ENCODE data around the gene DTNBP1.

The DTNBP1 gene, protein sequence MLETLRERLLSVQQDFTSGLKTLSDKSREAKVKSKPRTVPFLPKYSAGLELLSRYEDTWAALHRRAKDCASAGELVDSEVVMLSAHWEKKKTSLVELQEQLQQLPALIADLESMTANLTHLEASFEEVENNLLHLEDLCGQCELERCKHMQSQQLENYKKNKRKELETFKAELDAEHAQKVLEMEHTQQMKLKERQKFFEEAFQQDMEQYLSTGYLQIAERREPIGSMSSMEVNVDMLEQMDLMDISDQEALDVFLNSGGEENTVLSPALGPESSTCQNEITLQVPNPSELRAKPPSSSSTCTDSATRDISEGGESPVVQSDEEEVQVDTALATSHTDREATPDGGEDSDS

GRCh38 chr6:15662326-15663129, at the start of gene DTNBP1:
DTNBP1 (minus strand) TSS chr6:15663028; CDS start chr6:15662869, 159 bp downstream.
- DNase-seq (ENCODE audit: low read depth): peak; percentile 79

DNA sequence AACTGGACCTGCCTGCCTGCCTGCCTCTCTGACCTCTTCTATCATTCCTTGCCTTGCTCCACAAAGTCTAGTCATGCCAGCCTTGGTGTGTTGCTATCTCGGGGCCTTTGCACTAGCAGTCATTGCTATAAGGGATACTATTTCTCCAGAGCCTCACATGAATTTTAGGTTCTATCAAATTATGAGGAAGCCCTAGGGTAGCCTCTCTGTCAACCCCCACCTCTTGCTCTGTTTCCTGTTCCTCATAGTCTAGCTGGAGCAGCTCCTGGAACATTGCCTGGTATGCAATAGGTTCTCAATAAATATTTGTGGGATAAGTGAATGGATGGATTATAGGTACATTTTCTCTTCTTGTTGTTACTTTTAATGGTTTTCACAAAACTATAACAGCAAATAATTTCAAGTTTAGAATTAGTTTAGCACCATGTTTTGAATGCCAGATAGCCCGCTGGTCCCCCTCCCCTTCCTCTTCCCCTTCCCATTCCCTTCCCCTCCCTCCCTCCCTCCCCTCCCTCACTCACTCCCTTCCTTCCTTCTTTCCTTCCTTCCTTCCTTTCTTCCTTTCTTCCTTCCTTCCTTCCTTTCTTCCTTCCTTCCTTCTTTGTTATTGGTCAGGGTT, 46.9 kb upstream of the DTNBP1 start:
- DNase-seq (ENCODE audit: low read depth): no peak

- DNase-seq (ENCODE audit: low read depth): no peak
Measured at GRCh38 chr6:15708231-15708630, 45.4 kb upstream of the DTNBP1 start.

DNA sequence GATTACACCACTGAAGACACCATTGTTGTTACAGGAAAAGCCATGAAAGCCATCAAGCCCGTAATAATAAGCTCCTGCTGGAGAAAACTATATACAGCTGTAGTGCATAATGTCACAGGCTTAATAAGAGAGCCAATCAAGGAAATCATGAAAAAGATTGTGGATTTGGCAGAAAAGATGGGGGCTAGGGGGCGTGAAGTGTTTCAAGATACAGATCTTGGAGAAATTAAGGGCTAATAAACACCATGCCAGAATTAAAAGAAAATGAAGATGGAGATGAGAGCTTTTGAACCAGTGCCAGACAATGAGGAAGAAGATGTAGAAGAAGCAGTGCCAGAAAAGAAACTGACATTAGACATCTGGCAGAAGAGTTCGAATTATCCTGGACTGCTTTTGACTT, 43.2 kb upstream of the DTNBP1 start:
- no peak for DNase-seq (ENCODE audit: low read depth)

GRCh38 chr6:15698471-15698870, 35.6 kb upstream of the DTNBP1 start:
- DNase-seq (ENCODE audit: low read depth): no peak

GRCh38 chr6:15697895-15698294, 35.1 kb upstream of the DTNBP1 start:
- DNase-seq (ENCODE audit: low read depth): no peak

DNA sequence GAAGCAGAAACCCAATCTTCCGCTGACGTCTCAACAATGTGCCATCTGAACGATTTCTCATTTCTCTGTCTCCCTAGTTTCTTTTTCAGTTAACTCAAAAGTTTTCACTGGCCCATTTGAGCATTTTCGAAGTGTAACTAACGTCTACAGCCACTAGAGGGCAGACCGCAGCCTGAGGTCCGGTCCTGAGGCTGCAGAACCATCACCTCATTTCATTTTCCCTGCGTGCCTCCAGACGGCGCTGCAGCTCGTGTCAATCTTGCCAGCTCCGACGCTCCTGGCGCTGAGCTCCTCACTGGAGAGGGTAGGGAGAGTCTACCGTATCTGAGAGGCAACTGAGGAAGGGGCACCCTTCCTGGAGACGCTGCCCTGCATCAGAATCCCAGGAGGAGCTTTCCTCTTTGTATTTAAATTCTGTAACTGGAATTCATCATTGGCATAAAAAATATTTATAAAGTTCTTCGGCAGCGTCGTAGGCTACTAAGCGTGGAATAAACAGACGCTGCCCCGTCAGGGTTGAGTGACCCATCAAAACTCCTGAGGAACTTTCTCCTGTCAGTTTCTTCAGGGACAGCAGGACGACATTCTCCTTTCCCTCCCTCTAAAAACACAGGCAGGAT, 28.5 kb upstream of the DTNBP1 start:
- peak; percentile 63 for DNase-seq (ENCODE audit: low read depth)

GRCh38 chr6:15690510-15690909, 27.7 kb upstream of the DTNBP1 start:
- DNase-seq (ENCODE audit: low read depth): no peak

- DNase-seq (ENCODE audit: low read depth): no peak
Measured at GRCh38 chr6:15689586-15690482, 27.0 kb upstream of the DTNBP1 start.

DNA sequence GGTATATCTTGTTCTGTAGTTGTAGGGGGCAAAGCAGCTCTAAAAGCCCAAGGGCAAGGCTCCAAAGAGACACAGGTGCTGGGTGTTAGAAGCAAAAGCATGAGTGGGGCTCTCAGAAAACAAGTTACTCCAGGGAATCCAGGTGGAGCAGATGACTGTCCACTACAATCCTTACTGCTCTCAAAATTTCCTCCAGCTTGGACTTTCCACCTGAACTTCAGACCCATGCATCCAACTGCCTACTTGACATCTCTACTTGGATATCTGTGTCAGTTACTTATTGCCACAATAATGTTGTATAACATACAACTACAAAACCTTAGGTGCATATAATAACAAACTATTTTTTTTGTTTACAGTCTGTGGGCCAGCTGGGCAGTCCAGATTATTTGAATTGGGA, 22.8 kb upstream of the DTNBP1 start:
- no peak for DNase-seq (ENCODE audit: low read depth)

GRCh38 chr6:15682965-15683822, 20.4 kb upstream of the DTNBP1 start:
- no peak for DNase-seq (ENCODE audit: low read depth)

GRCh38 chr6:15681946-15682345, 19.1 kb upstream of the DTNBP1 start:
- no peak for DNase-seq (ENCODE audit: low read depth)

- DNase-seq (ENCODE audit: low read depth): no peak
Measured at GRCh38 chr6:15678514-15678913, 15.7 kb upstream of the DTNBP1 start.

GRCh38 chr6:15677822-15678221, 15.0 kb upstream of the DTNBP1 start:
- no peak for DNase-seq (ENCODE audit: low read depth)

GRCh38 chr6:15675536-15676220, 12.8 kb upstream of the DTNBP1 start:
- DNase-seq (ENCODE audit: low read depth): no peak

DNA sequence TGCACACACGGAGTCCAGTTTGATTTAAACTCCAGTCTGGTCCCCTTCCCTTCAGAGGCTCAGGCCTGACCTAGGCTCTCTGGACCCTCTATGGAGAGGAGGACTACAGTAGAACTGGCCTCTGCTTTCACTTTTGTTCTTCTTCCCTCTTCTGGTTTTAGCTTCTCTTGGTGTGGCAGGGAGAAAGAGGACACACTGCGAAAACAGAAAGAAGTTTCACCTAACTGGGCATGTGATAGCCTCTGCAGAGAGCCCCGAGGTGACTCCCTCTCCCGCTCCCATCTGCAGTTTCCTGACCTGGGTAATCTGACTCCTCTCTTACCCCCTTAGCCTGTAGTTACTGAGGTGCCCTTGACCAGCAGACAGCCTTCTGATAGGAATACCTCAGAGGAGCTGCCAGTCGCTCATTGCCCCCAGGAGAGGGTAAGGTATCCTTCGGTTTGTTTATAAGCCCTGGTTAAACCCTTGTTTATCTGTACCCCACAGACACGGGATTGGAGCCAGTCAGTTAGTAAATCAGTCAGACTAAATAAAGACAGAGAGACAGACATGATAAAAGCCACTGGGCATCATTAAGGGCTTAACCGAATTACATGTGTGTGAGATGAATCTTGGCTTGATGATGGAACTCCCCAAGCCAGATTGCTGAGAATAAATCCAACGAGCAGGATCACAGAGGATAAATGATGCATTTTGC, 12.0 kb upstream of the DTNBP1 start:
- DNase-seq (ENCODE audit: low read depth): no peak

- DNase-seq (ENCODE audit: low read depth): no peak
Measured at GRCh38 chr6:15673666-15674065, 10.8 kb upstream of the DTNBP1 start.

- no peak for DNase-seq (ENCODE audit: low read depth)
Measured at GRCh38 chr6:15672818-15673217, 10.0 kb upstream of the DTNBP1 start.

GRCh38 chr6:15672291-15672690, 9.5 kb upstream of the DTNBP1 start:
- no peak for DNase-seq (ENCODE audit: low read depth)

Data from stimulated activated CD8-positive, alpha-beta memory T cell treated with anti-CD3 and anti-CD28 coated beads, Interleukin-4, amount 100 ng/mL, for 24 hours (primary cell).